MV-4-11 (cell line): Measurements from ENCODE around the gene WASHC4.

ENCODE experiments used
- DNase-seq: peaks from one replicate; lab custom pipeline; 2025; lab: John Stamatoyannopoulos, UW

Gene WASHC4

DNA sequence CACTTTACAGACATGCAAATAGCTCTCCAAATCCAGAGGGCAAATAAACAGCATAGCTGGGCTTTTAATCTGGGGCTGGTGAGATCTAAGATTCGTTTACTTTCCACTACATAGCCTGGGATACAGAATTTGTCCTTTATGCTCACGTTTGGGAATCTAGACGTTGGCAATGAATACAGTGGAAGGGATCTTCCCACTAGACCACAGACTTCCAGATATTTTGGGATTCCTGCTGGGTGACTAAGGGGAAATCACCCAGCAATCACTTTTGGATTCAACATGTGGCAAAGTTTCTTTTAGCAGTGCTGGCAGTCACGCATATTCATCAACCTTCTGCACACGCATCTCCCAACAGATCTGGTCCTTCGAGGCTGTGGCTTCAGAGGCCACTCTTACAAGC, 104.9 kb downstream of the WASHC4 start:
- DNase-seq, result no peak

DNA sequence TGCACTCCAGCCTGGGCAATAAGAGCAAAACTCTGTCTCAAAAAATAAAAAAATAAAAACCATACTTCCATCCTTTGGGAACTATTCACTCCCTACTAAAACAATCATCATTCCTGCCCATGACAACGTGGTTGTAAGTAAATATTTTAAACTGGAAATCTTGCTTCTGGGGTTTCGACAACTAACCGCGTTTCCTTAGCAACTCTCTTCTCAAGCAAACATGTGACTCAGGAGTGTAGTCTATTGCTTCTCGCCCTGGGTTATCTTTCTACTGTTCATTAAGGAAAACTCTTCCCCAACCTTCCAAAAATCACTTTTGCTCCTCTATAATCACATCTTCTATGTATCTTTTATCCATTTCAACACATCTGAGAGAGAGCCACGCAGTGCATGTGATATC, 106.6 kb downstream of the WASHC4 start:
- no peak for DNase-seq

DNA sequence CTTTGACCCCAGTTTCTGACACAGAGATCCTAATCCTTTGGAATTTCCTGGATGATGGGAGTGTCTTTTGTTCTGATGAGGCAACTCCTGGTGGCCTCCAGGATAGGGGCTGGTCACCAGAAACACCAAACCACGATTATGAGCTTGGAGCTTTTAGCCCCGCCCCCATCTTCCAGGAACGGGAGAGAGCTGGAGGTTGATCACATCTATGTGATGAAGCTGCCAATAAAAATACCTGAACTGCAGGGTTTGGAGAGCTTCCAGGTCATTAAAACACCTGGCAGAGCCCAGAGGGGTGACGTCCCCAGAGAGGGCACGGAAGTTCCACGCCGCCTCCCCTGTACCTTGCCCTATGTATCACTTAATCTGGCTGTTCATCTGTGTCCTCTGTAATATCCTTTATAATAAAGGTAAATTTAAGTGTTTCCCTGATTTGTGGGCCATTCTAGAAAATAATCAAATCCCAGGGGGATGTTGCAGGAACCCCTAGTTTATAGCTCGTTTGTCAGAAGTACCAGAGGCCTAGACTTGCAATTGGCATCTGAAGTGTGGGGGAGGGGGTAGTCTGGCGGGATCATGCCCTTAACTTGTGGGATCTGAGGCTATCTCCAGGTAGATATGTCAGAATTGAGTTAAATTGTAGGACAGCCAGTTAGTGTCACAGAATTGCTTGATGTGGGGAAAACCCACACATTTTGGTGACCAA, 107.3 kb downstream of the WASHC4 start:
- no peak for DNase-seq

GRCh38 chr12:105218434-105218833, 110.9 kb downstream of the WASHC4 start:
- no peak for DNase-seq
